ENCODE measurements around the gene FHL2.

DNA sequence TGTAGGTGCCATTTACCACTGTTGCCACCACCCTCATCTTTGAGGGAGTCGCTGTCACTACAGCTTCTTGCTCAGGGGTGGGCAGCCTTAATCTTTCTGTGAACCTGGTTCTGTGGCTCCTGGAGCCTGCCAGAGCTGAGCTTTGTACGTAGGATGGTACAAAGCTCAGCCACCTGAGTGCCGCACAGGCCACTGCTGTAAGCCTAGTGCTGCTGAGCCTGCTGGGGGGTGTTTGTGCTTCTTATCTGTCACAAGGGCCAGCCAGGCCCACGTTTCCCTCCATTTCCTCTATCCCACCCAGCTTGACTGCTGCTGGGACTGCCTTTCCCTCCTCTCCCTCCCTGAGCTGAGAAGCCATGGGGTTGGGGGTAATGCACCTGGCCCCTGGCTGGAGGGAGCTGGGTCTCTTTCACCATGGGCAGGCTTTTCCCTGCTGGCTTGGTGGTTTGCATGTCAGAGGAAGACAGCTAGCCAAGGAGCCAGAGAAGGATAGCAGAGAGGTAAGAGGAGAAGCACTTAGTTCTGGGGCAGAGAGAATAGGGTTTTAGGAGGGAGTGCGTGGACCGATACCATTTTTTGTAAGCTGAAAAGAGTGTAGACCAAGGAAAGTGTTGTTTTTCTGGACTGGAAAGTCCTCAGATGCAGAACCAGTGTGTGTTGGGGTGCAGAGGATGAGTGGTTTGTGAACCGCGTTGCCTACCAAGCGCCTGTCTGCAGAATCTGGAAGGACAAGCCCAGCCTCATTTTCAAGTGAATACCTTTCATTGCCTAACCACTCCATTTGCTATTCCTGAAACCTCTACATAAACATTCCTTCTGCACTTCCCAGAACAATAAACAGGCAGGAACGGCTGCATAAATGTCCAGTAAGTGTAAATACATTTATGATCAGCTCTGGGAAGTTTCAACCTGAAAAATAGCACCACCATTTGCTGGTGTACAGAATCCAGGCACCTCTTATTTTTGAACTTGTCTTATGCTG is 45.1 kb upstream of the FHL2 start:
- TF ChIP-seq CTCF (conservative IDR thresholded peaks at IDR 0.05; ENCODE audit: low read length) (no peak), EZH2phosphoT487 (IDR thresholded peaks at IDR 0.05; ENCODE audit: borderline replicate concordance) (no peak)
